Neural crest cell (in vitro differentiated cells): Measurements from ENCODE around the gene FOXP1. TPM values are rescaled to one million over a fixed set of nuclear protein-coding genes. Genes with fewer than 3 reads are reported as not detected.
A peak's percentile ranks its signal among the peaks of the same experiment; 100 is the strongest.

Experiments
- DNase-seq: peaks from one replicate; pipeline ENCODE4 v3.0.0; 2021; ENCODE audit warnings: low read depth, mixed read lengths, low spot score
- H3K27ac Mint-ChIP-seq: one replicate; pipeline ENCODE4 v1.8.0; 2021; ENCODE audit warnings: mild to moderate bottlenecking, mixed read lengths; ENCODE audit not compliant: unreplicated experiment
- H3K27me3 Mint-ChIP-seq: 2 replicates; pipeline ENCODE4 v1.8.0; 2021; ENCODE audit warnings: low read depth, mild to moderate bottlenecking, mixed read lengths
- H3K36me3 Mint-ChIP-seq: 2 replicates; pipeline ENCODE4 v1.8.0; 2021; ENCODE audit warnings: low read depth, mild to moderate bottlenecking, mixed read lengths
- H3K4me1 Mint-ChIP-seq: 2 replicates; pipeline ENCODE4 v1.8.0; 2021; ENCODE audit warnings: mixed read lengths
- H3K4me3 Mint-ChIP-seq: one replicate; pipeline ENCODE4 v1.8.0; 2021; ENCODE audit warnings: mild to moderate bottlenecking, mixed read lengths
- H3K9me3 Mint-ChIP-seq: 2 replicates; pipeline ENCODE4 v1.8.0; 2021; ENCODE audit warnings: mixed read lengths
- total RNA-seq: library from RNA; stranded (reverse); gene quantifications from 2 replicates; pipeline ENCODE4 v1.2.1, GENCODE V29; 2021
- TF ChIP-seq, protein P1 (sequence below): fragments of 200-600 bp; sonication (generic); conservative IDR thresholded peaks from 2 replicates; pipeline ENCODE4 v1.5.0; 2021; ENCODE audit warnings: antibody characterized with exemption, mild to moderate bottlenecking

Gene FOXP1
- total RNA-seq, 1 donor from 2014 or later = 22.8 TPM

DNA sequence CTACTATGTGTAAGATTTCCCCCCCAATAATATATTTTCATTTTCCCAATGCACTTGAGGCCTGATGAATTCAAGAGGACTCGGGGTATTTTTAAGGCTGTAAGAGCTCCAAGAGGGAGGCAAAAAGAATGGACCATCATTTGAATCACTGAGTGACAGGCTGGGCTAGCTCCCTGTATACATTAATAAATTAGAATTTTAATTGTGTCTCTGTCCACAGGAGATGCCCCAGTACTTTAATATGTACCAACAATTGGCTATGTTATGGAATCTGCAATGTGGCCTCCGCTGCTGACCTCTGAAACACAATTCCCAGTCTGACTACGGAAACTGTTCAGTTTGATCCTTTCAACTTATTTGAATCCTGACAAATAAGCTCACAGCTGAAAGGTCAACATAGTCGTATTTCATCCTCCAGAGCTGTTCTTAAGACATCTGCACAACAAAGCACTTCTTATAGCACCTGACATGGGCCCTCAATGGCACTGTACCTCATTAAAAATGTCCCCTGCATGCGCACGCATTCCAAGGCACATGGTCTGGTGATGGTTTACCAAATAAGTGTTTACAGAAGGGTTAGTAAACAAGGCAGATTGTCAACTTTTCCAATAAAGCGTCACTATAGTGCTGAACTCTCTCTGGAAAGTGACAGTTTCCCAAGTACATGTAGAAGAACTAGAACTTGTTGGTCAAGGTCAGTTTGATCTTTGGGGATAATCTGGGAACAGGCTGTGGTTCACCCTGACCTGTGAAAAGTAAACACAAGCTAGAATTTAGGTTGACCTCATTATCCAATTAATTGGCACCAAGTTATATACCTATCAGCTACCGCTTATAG, 472.9 kb downstream of the FOXP1 start:
- H3K27ac Mint-ChIP-seq = no peak overlapping the region
- H3K27me3 Mint-ChIP-seq = no peaks in the 10 kb centered on the region
- DNase-seq = no peak
- H3K4me3 Mint-ChIP-seq = peak overlapping the region; percentile 31
- H3K9me3 Mint-ChIP-seq = no peaks in the 10 kb centered on the region
- peaks cover 34% of the 10 kb centered on the region for H3K4me1 Mint-ChIP-seq
- TF ChIP-seq, protein P1, sequence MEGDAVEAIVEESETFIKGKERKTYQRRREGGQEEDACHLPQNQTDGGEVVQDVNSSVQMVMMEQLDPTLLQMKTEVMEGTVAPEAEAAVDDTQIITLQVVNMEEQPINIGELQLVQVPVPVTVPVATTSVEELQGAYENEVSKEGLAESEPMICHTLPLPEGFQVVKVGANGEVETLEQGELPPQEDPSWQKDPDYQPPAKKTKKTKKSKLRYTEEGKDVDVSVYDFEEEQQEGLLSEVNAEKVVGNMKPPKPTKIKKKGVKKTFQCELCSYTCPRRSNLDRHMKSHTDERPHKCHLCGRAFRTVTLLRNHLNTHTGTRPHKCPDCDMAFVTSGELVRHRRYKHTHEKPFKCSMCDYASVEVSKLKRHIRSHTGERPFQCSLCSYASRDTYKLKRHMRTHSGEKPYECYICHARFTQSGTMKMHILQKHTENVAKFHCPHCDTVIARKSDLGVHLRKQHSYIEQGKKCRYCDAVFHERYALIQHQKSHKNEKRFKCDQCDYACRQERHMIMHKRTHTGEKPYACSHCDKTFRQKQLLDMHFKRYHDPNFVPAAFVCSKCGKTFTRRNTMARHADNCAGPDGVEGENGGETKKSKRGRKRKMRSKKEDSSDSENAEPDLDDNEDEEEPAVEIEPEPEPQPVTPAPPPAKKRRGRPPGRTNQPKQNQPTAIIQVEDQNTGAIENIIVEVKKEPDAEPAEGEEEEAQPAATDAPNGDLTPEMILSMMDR = no peak
- peaks cover 5% of the 10 kb centered on the region for H3K36me3 Mint-ChIP-seq

DNA sequence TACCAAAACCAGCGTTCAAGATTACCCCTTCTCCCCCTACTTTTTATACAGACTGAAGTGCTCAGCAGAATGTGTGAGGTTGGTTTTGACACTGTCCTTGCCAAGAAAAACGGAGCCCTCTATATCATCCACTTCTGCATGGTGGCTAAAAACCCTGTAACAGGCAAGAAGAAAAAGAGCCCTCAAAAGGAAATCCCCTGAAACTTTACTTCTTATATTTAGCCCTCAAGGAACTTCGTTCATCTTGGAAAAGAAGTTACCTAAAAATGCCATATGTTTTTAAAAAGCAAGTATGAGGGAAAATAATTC, 473.6 kb downstream of the FOXP1 start:
- Mint-ChIP-seq H3K4me3 (no peak overlapping the region), H3K27ac (peak overlapping the region; percentile 5)

DNA sequence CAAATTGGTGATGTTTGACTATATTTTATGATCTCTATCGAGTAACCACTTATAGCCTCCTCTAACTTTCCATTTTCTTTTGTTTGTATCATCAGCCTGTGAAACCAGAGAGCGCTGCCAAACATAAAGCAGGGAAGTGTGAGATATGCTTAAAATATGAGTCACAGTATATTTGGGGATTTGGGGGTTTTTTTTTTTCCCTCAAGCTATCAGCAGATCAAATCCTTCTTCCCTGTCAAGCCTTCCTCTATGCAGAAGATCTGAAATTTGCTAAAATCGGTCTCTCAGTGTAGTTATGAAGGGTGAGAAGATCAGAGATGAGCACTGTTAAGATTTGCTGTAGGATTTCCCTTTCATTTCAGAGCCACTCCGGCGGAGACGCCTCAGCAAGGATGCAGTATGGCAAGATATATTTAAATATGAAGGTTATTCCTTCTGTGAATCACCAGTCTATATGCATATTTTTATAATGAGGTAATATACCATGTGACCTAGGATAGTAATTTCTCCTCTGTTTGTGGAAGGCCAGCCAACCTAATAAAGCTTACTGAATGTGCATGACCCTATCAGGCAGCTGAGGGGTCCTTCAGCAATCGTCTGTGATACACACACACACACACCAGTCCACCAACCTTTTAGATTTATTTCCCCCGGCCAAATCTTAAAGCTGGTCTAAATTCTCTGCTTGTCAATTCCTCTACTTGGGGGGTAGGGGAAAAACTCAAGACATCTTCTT, 474.1 kb downstream of the FOXP1 start:
- DNase-seq = no peak
- Mint-ChIP-seq H3K36me3 (peaks cover 5% of the 10 kb centered on the region), H3K4me3 (no peak overlapping the region), H3K9me3 (no peaks in the 10 kb centered on the region), H3K4me1 (peaks cover 34% of the 10 kb centered on the region), H3K27me3 (no peaks in the 10 kb centered on the region), H3K27ac (peak overlapping the region; percentile 41)
- TF ChIP-seq, protein P1 = no peak

More for the DNA sequence above, 473.6 kb downstream of the FOXP1 start:
- DNase-seq = no peak
- TF ChIP-seq, protein P1 = no peak
- Mint-ChIP-seq H3K9me3 (no peaks in the 10 kb centered on the region), H3K27me3 (no peaks in the 10 kb centered on the region), H3K36me3 (peaks cover 5% of the 10 kb centered on the region), H3K4me1 (peaks cover 34% of the 10 kb centered on the region)

GRCh38 chr3:71107926-71108325, 475.6 kb downstream of the FOXP1 start:
- Mint-ChIP-seq H3K4me3 (no peak overlapping the region), H3K4me1 (peaks cover 38% of the 10 kb centered on the region), H3K36me3 (peaks cover 3% of the 10 kb centered on the region), H3K27ac (no peak overlapping the region), H3K27me3 (no peaks in the 10 kb centered on the region), H3K9me3 (no peaks in the 10 kb centered on the region)
- TF ChIP-seq, protein P1 = no peak
- no peak for DNase-seq

DNA sequence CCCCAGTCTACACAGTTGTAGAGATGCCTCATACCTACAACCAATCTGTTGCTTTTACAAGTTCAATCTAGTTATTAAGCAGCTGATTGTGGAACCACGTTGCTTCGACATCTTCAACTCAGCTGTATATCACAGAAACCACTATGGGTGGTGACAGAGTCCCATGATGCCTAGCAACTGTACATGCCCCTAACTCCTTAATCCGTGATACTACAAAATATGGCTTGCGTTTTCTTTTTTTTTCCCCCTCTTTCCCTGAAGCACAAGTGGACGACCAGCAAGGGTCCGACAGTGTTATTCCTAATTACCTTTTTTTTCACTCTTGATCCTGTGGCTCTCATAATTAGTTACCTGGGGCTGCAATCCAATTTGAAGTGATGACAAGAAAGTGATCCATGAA, 478.6 kb downstream of the FOXP1 start:
- Mint-ChIP-seq H3K27me3 (no peaks in the 10 kb centered on the region), H3K4me3 (no peak overlapping the region), H3K36me3 (no peaks in the 10 kb centered on the region), H3K4me1 (peaks cover 47% of the 10 kb centered on the region), H3K27ac (no peak overlapping the region), H3K9me3 (no peaks in the 10 kb centered on the region)
- TF ChIP-seq, protein P1 = no peak
- DNase-seq = no peak
